Suprapubic skin (tissue), 4 donors: Measurements from ENCODE around the gene NAA10.

Experiments used
- POLR2A ChIP-seq, 2 donors: fragments of 450-650 bp; IDR thresholded peaks; one replicate each; pipeline ENCODE4 v1.6.1; 2017; ENCODE audit warnings: antibody characterized with exemption in 2 of 2, mild to moderate bottlenecking in 2 of 2, moderate library complexity in 2 of 2
- POLR2AphosphoS5 ChIP-seq, 3 donors: sonication (generic); formaldehyde crosslinking; IDR thresholded peaks; one replicate each; pipeline ENCODE4 v1.6.1; 2017; ENCODE audit warnings: antibody characterized with exemption in 3 of 3
- TF ChIP-seq, protein P1 (sequence below), 2 donors: fragments of 200-600 bp in 1 of 2; fragments of 450-650 bp in 1 of 2; sonication (generic) in 1 of 2; IDR thresholded peaks; one replicate each; pipeline ENCODE4 v1.5.1; 2016 to 2019; ENCODE audit warnings: antibody characterized with exemption in 2 of 2, mild to moderate bottlenecking in 1 of 2, moderate library complexity in 1 of 2

DNA sequence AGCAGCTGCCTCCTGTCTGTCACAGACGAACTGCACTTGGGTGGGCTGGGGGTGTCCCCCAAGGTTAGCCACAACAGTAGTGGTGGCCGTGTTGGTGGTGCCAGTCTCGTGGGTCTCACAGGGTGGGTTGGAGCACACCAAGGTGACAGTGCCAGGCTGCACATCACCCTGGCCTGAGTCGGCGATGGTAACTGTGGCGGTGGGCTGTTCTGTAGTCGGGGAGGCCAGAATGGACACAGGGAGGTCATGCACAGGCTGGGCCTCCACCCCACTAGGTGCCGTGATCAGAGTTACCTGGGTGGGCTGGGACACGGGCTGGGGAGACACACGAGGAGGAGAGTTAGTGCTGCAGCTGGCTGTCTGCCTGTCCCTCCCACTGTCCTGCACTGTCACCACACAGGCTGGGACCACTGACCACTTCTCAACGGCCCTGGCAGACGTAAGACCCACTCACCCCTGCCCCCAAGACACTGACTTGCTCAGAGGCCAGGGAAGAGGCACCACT is 20.4 kb upstream of the NAA10 start:
- TF ChIP-seq POLR2A (IDR thresholded peaks at IDR 0.05) = no peak
- TF ChIP-seq, protein P1, sequence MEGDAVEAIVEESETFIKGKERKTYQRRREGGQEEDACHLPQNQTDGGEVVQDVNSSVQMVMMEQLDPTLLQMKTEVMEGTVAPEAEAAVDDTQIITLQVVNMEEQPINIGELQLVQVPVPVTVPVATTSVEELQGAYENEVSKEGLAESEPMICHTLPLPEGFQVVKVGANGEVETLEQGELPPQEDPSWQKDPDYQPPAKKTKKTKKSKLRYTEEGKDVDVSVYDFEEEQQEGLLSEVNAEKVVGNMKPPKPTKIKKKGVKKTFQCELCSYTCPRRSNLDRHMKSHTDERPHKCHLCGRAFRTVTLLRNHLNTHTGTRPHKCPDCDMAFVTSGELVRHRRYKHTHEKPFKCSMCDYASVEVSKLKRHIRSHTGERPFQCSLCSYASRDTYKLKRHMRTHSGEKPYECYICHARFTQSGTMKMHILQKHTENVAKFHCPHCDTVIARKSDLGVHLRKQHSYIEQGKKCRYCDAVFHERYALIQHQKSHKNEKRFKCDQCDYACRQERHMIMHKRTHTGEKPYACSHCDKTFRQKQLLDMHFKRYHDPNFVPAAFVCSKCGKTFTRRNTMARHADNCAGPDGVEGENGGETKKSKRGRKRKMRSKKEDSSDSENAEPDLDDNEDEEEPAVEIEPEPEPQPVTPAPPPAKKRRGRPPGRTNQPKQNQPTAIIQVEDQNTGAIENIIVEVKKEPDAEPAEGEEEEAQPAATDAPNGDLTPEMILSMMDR (IDR thresholded peaks at IDR 0.05) = no peak
- TF ChIP-seq POLR2AphosphoS5 (IDR thresholded peaks at IDR 0.05) = no peak
